Measurements from ENCODE around the gene DCTD.

The DCTD gene

GRCh38 chr4:182856862-182857261 is 60.3 kb downstream of the DCTD start:
- Histone ChIP-seq H3K4me3 (ENCODE audit: low read length in 2 of 2) (no peak overlapping the region), H3K36me3 (ENCODE audit: control insufficient read depth in 2 of 2, insufficient read depth in 2 of 2, low read length in 2 of 2) (no peaks in the 10 kb centered on the region), H3K9ac (ENCODE audit: low read length in 2 of 2) (no peak overlapping the region), H3K27ac (ENCODE audit: low read length) (no peak overlapping the region), H3K9me3 (ENCODE audit: control insufficient read depth in 2 of 2, low read length in 2 of 2) (peaks cover 0 to 23% of the 10 kb centered on the region in 2 donors), H3K4me1 (ENCODE audit: control insufficient read depth, insufficient read depth, low read length) (no peaks in the 10 kb centered on the region), H3K27me3 (ENCODE audit: control insufficient read depth in 1 of 2, insufficient read depth in 2 of 2, low read length in 2 of 2) (no peaks in the 10 kb centered on the region)

GRCh38 chr4:182855877-182856276 is 61.3 kb downstream of the DCTD start:
- no peaks in the 10 kb centered on the region for H3K4me1 ChIP-seq (ENCODE audit: control insufficient read depth, insufficient read depth, low read length)
- H3K9ac ChIP-seq (ENCODE audit: low read length in 2 of 2): no peak overlapping the region
- peaks cover 0 to 23% of the 10 kb centered on the region in 2 donors for H3K9me3 ChIP-seq (ENCODE audit: control insufficient read depth in 2 of 2, low read length in 2 of 2)
- no peaks in the 10 kb centered on the region for H3K27me3 ChIP-seq (ENCODE audit: control insufficient read depth in 1 of 2, insufficient read depth in 2 of 2, low read length in 2 of 2)
- no peak overlapping the region for H3K4me3 ChIP-seq (ENCODE audit: low read length in 2 of 2)
- H3K36me3 ChIP-seq (ENCODE audit: control insufficient read depth in 2 of 2, insufficient read depth in 2 of 2, low read length in 2 of 2): no peaks in the 10 kb centered on the region
- no peak overlapping the region for H3K27ac ChIP-seq (ENCODE audit: low read length)

GRCh38 chr4:182855312-182855711 is 61.9 kb downstream of the DCTD start:
- peaks cover 0 to 23% of the 10 kb centered on the region in 2 donors for H3K9me3 ChIP-seq (ENCODE audit: control insufficient read depth in 2 of 2, low read length in 2 of 2)

GRCh38 chr4:182854466-182854865 is 62.7 kb downstream of the DCTD start:
- Histone ChIP-seq H3K36me3 (ENCODE audit: control insufficient read depth in 2 of 2, insufficient read depth in 2 of 2, low read length in 2 of 2) (no peaks in the 10 kb centered on the region), H3K9ac (ENCODE audit: low read length in 2 of 2) (no peak overlapping the region)

More at GRCh38 chr4:182855312-182855711, 61.9 kb downstream of the DCTD start:
- no peak overlapping the region for H3K4me3 ChIP-seq (ENCODE audit: low read length in 2 of 2)
- no peaks in the 10 kb centered on the region for H3K36me3 ChIP-seq (ENCODE audit: control insufficient read depth in 2 of 2, insufficient read depth in 2 of 2, low read length in 2 of 2)
- H3K27me3 ChIP-seq (ENCODE audit: control insufficient read depth in 1 of 2, insufficient read depth in 2 of 2, low read length in 2 of 2): no peaks in the 10 kb centered on the region
- no peak overlapping the region for H3K9ac ChIP-seq (ENCODE audit: low read length in 2 of 2)
- no peak overlapping the region for H3K27ac ChIP-seq (ENCODE audit: low read length)
- no peaks in the 10 kb centered on the region for H3K4me1 ChIP-seq (ENCODE audit: control insufficient read depth, insufficient read depth, low read length)

GRCh38 chr4:182853731-182854330 is 63.4 kb downstream of the DCTD start:
- peaks cover 0 to 23% of the 10 kb centered on the region in 2 donors for H3K9me3 ChIP-seq (ENCODE audit: control insufficient read depth in 2 of 2, low read length in 2 of 2)
- no peak overlapping the region for H3K9ac ChIP-seq (ENCODE audit: low read length in 2 of 2)
- no peaks in the 10 kb centered on the region for H3K4me1 ChIP-seq (ENCODE audit: control insufficient read depth, insufficient read depth, low read length)
- H3K4me3 ChIP-seq (ENCODE audit: low read length in 2 of 2): no peak overlapping the region
- H3K36me3 ChIP-seq (ENCODE audit: control insufficient read depth in 2 of 2, insufficient read depth in 2 of 2, low read length in 2 of 2): no peaks in the 10 kb centered on the region
- H3K27ac ChIP-seq (ENCODE audit: low read length): no peak overlapping the region
- H3K27me3 ChIP-seq (ENCODE audit: control insufficient read depth in 1 of 2, insufficient read depth in 2 of 2, low read length in 2 of 2): no peaks in the 10 kb centered on the region

More at GRCh38 chr4:182854466-182854865, 62.7 kb downstream of the DCTD start:
- no peaks in the 10 kb centered on the region for H3K4me1 ChIP-seq (ENCODE audit: control insufficient read depth, insufficient read depth, low read length)
- peaks cover 0 to 23% of the 10 kb centered on the region in 2 donors for H3K9me3 ChIP-seq (ENCODE audit: control insufficient read depth in 2 of 2, low read length in 2 of 2)
- H3K27me3 ChIP-seq (ENCODE audit: control insufficient read depth in 1 of 2, insufficient read depth in 2 of 2, low read length in 2 of 2): no peaks in the 10 kb centered on the region
- no peak overlapping the region for H3K27ac ChIP-seq (ENCODE audit: low read length)
- H3K4me3 ChIP-seq (ENCODE audit: low read length in 2 of 2): no peak overlapping the region

- Histone ChIP-seq H3K4me3 (ENCODE audit: low read length in 2 of 2) (no peak overlapping the region), H3K9me3 (ENCODE audit: control insufficient read depth in 2 of 2, low read length in 2 of 2) (peaks cover 0 to 12% of the 10 kb centered on the region in 2 donors), H3K27ac (ENCODE audit: low read length) (no peak overlapping the region), H3K4me1 (ENCODE audit: control insufficient read depth, insufficient read depth, low read length) (no peaks in the 10 kb centered on the region), H3K9ac (ENCODE audit: low read length in 2 of 2) (no peak overlapping the region), H3K27me3 (ENCODE audit: control insufficient read depth in 1 of 2, insufficient read depth in 2 of 2, low read length in 2 of 2) (no peaks in the 10 kb centered on the region), H3K36me3 (ENCODE audit: control insufficient read depth in 2 of 2, insufficient read depth in 2 of 2, low read length in 2 of 2) (no peaks in the 10 kb centered on the region)
Measured at GRCh38 chr4:182848685-182849084, 68.5 kb downstream of the DCTD start.

GRCh38 chr4:182847576-182848450 is 69.4 kb downstream of the DCTD start:
- Histone ChIP-seq H3K9ac (ENCODE audit: low read length in 2 of 2) (no peak overlapping the region), H3K4me1 (ENCODE audit: control insufficient read depth, insufficient read depth, low read length) (no peaks in the 10 kb centered on the region), H3K4me3 (ENCODE audit: low read length in 2 of 2) (no peak overlapping the region), H3K27ac (ENCODE audit: low read length) (no peak overlapping the region), H3K36me3 (ENCODE audit: control insufficient read depth in 2 of 2, insufficient read depth in 2 of 2, low read length in 2 of 2) (no peaks in the 10 kb centered on the region), H3K27me3 (ENCODE audit: control insufficient read depth in 1 of 2, insufficient read depth in 2 of 2, low read length in 2 of 2) (no peaks in the 10 kb centered on the region), H3K9me3 (ENCODE audit: control insufficient read depth in 2 of 2, low read length in 2 of 2) (peaks cover 0 to 3% of the 10 kb centered on the region in 2 donors)

- Histone ChIP-seq H3K4me3 (ENCODE audit: low read length in 2 of 2) (no peak overlapping the region), H3K36me3 (ENCODE audit: control insufficient read depth in 2 of 2, insufficient read depth in 2 of 2, low read length in 2 of 2) (no peaks in the 10 kb centered on the region), H3K9ac (ENCODE audit: low read length in 2 of 2) (no peak overlapping the region), H3K27me3 (ENCODE audit: control insufficient read depth in 1 of 2, insufficient read depth in 2 of 2, low read length in 2 of 2) (no peaks in the 10 kb centered on the region), H3K4me1 (ENCODE audit: control insufficient read depth, insufficient read depth, low read length) (no peaks in the 10 kb centered on the region), H3K27ac (ENCODE audit: low read length) (no peak overlapping the region), H3K9me3 (ENCODE audit: control insufficient read depth in 2 of 2, low read length in 2 of 2) (no peaks in the 10 kb centered on the region)
Measured at GRCh38 chr4:182846036-182846435, 71.2 kb downstream of the DCTD start.

- H3K9me3 ChIP-seq (ENCODE audit: control insufficient read depth in 2 of 2, low read length in 2 of 2): no peaks in the 10 kb centered on the region
- no peak overlapping the region for H3K4me3 ChIP-seq (ENCODE audit: low read length in 2 of 2)
- H3K9ac ChIP-seq (ENCODE audit: low read length in 2 of 2): no peak overlapping the region
- H3K36me3 ChIP-seq (ENCODE audit: control insufficient read depth in 2 of 2, insufficient read depth in 2 of 2, low read length in 2 of 2): no peaks in the 10 kb centered on the region
- H3K27me3 ChIP-seq (ENCODE audit: control insufficient read depth in 1 of 2, insufficient read depth in 2 of 2, low read length in 2 of 2): no peaks in the 10 kb centered on the region
- no peaks in the 10 kb centered on the region for H3K4me1 ChIP-seq (ENCODE audit: control insufficient read depth, insufficient read depth, low read length)
- H3K27ac ChIP-seq (ENCODE audit: low read length): no peak overlapping the region
Measured at GRCh38 chr4:182845618-182846017, 71.6 kb downstream of the DCTD start.

- no peaks in the 10 kb centered on the region for H3K4me1 ChIP-seq (ENCODE audit: control insufficient read depth, insufficient read depth, low read length)
- H3K27me3 ChIP-seq (ENCODE audit: control insufficient read depth in 1 of 2, insufficient read depth in 2 of 2, low read length in 2 of 2): peaks cover 0 to 2% of the 10 kb centered on the region in 2 donors
- H3K9ac ChIP-seq (ENCODE audit: low read length in 2 of 2): no peak overlapping the region
- no peak overlapping the region for H3K27ac ChIP-seq (ENCODE audit: low read length)
- H3K4me3 ChIP-seq (ENCODE audit: low read length in 2 of 2): no peak overlapping the region
- H3K36me3 ChIP-seq (ENCODE audit: control insufficient read depth in 2 of 2, insufficient read depth in 2 of 2, low read length in 2 of 2): no peaks in the 10 kb centered on the region
- H3K9me3 ChIP-seq (ENCODE audit: control insufficient read depth in 2 of 2, low read length in 2 of 2): no peaks in the 10 kb centered on the region
Measured at GRCh38 chr4:182843808-182844325, 73.3 kb downstream of the DCTD start.

All from stomach smooth muscle (tissue), 2 donors.